22Rv1 (cell line): ENCODE data around the gene ESPNL.

Experiments used
- H3K27ac ChIP-seq: fragments of 450-650 bp; 2 replicates; pipeline ENCODE4 v1.5.1; 2017
- CTCF ChIP-seq: fragments of 450-650 bp; IDR thresholded peaks from 2 replicates; pipeline ENCODE4 v1.5.1; 2017; ENCODE audit warnings: mild to moderate bottlenecking
- ZFX ChIP-seq: fragments of 450-650 bp; IDR thresholded peaks from 2 replicates; pipeline ENCODE4 v1.6.1; 2017; ENCODE audit warnings: antibody characterized with exemption, borderline replicate concordance

ESPNL gene

GRCh38 chr2:238097201-238097987 is 2.7 kb upstream of the ESPNL start:
- no peak overlapping the region for H3K27ac ChIP-seq
- TF ChIP-seq ZFX (no peak), CTCF (no peak)

GRCh38 chr2:238097988-238098871 is 1.9 kb upstream of the ESPNL start:
- TF ChIP-seq ZFX (no peak), CTCF (peak; percentile 17)
- H3K27ac ChIP-seq, result peak overlapping the region; percentile 55

- TF ChIP-seq CTCF, result no peak
- peak overlapping the region; percentile 55 for H3K27ac ChIP-seq
Observed at GRCh38 chr2:238098901-238099713, 1.0 kb upstream of the ESPNL start.

GRCh38 chr2:238099714-238100048 is 459 bp upstream of the ESPNL start:
- no peak for TF ChIP-seq ZFX
- TF ChIP-seq CTCF, result no peak
- no peak overlapping the region for H3K27ac ChIP-seq

- H3K27ac ChIP-seq, result no peak overlapping the region
- TF ChIP-seq CTCF (no peak), ZFX (no peak)
Observed at GRCh38 chr2:238100821-238101771, 956 bp downstream of the ESPNL start.
